ENCODE results near the gene KMT2A. TPM values are rescaled to one million over a fixed set of nuclear protein-coding genes. Genes with fewer than 3 reads are reported as not detected.

KMT2A gene
- total RNA-seq, 6 experiments from 2014 or later, result 29.3 to 39.3 (median 34.4) TPM

GRCh38 chr11:118427707-118428106, 8.6 kb upstream of the KMT2A start:
- no peak for DNase-seq
- H3K36me3 Mint-ChIP-seq (ENCODE audit: low read depth), result no peaks in the 10 kb centered on the region
- TF ChIP-seq CTCF (IDR thresholded peaks at IDR 0.05), result no peak
- peaks cover 21% of the 10 kb centered on the region for H3K4me1 Mint-ChIP-seq (ENCODE audit: low read depth)
- no peak overlapping the region for H3K4me3 Mint-ChIP-seq
- no peak overlapping the region for H3K27ac Mint-ChIP-seq
- H3K9me3 Mint-ChIP-seq, result no peaks in the 10 kb centered on the region
- H3K27me3 Mint-ChIP-seq (ENCODE audit: insufficient read depth), result peaks cover 5% of the 10 kb centered on the region

- H3K27me3 Mint-ChIP-seq (ENCODE audit: insufficient read depth), result peaks cover 5% of the 10 kb centered on the region
- DNase-seq, result no peak
- H3K4me3 Mint-ChIP-seq, result no peak overlapping the region
These were observed 5.3 kb upstream of the KMT2A start for GRCh38 chr11:118430956-118431355.

GRCh38 chr11:118434123-118434552, 2.2 kb upstream of the KMT2A start:
- DNase-seq, result peak; percentile 33
- H3K9me3 Mint-ChIP-seq, result no peaks in the 10 kb centered on the region
- H3K4me3 Mint-ChIP-seq, result peak overlapping the region; percentile 91
- no peaks in the 10 kb centered on the region for H3K36me3 Mint-ChIP-seq (ENCODE audit: low read depth)
- TF ChIP-seq CTCF (IDR thresholded peaks at IDR 0.05), result no peak
- no peak overlapping the region for H3K27ac Mint-ChIP-seq
- H3K4me1 Mint-ChIP-seq (ENCODE audit: low read depth), result peaks cover 26% of the 10 kb centered on the region
- H3K27me3 Mint-ChIP-seq (ENCODE audit: insufficient read depth), result peaks cover 3% of the 10 kb centered on the region; the same call in 1 of the 2 replicates

More at GRCh38 chr11:118430956-118431355, 5.3 kb upstream of the KMT2A start:
- Mint-ChIP-seq H3K36me3 (ENCODE audit: low read depth) (no peaks in the 10 kb centered on the region), H3K9me3 (no peaks in the 10 kb centered on the region), H3K4me1 (ENCODE audit: low read depth) (peaks cover 26% of the 10 kb centered on the region), H3K27ac (no peak overlapping the region)
- TF ChIP-seq CTCF (IDR thresholded peaks at IDR 0.05), result peak; percentile 47

- peaks cover 31% of the 10 kb centered on the region for H3K4me1 Mint-ChIP-seq (ENCODE audit: low read depth)
- TF ChIP-seq CTCF (IDR thresholded peaks at IDR 0.05), result no peak; the same call in 1 of the 2 replicates
- no peaks in the 10 kb centered on the region for H3K9me3 Mint-ChIP-seq
- H3K27me3 Mint-ChIP-seq (ENCODE audit: insufficient read depth), result peaks cover 3% of the 10 kb centered on the region; the same call in 1 of the 2 replicates
- H3K4me3 Mint-ChIP-seq, result peak overlapping the region; percentile 91
- no peak for DNase-seq
- no peaks in the 10 kb centered on the region for H3K36me3 Mint-ChIP-seq (ENCODE audit: low read depth)
- peak overlapping the region; percentile 56 for H3K27ac Mint-ChIP-seq
These were observed 1.6 kb upstream of the KMT2A start for GRCh38 chr11:118434553-118435289.

GRCh38 chr11:118435290-118435892, 901 bp upstream of the KMT2A start:
- no peak for TF ChIP-seq CTCF (IDR thresholded peaks at IDR 0.05)
- Mint-ChIP-seq H3K4me3 (peak overlapping the region; percentile 91), H3K36me3 (ENCODE audit: low read depth) (no peaks in the 10 kb centered on the region), H3K27me3 (ENCODE audit: insufficient read depth) (peaks cover 3% of the 10 kb centered on the region; the same call in 1 of the 2 replicates), H3K4me1 (ENCODE audit: low read depth) (peaks cover 38% of the 10 kb centered on the region), H3K9me3 (no peaks in the 10 kb centered on the region), H3K27ac (peak overlapping the region; percentile 56)
- DNase-seq, result no peak
